GM19099 (cell line): Measurements from ENCODE around the gene NDUFS1.

Experiments
- POLR2A ChIP-seq: IDR thresholded peaks from 3 replicates; pipeline ENCODE4 v1.6.1; 2011; ENCODE audit warnings: low read depth; ENCODE audit not compliant: insufficient read length; ENCODE audit errors: extremely low read depth

NDUFS1 gene

DNA sequence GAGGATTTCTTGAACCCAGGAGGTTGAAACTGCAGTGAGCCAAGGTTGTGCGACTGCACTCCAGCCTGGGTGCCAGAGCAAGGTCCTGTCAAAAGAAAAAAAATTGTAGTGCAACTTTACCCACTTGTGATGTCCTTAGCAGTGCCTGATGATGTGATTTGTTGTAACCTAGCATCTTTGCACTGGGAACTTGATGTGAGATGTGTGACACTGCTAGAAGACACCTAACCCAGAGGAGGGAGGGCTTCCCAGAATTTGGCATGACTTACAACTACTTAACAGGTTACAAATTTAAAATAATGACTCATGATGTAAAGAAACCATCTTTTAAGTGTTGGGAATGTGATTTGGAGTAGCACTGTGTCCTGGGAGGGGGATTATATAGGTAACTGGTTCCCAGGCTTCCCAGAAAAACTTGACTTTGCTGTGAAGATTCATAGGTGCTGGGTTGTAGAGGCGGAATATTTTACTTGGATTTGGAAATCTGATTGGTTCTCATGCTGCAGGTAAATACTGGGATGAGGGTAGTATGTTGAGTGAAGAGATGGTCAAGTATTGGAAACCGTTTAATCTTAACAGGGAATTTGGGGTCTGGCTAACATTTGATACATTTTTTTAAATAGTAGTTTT, 4.1 kb upstream of the NDUFS1 start:
- TF ChIP-seq POLR2A = no peak

DNA sequence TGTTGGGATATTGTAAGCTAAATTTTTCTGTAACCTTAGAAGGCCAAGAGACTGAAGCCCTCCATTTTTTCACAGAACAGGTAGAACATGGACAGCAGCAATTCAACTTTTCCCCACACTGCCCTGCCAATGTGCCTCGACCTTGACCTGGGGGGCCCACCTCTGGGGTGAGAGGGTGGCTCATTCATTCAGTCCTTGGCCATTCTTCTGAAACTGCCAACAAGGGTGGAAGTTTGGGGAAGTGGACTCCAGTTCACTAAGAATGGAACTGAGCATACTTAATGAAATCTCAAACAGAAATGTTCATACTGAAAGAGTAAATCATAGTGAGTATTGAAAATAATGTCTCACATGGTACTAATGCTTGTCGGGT, 1.5 kb upstream of the NDUFS1 start:
- no peak for TF ChIP-seq POLR2A

DNA sequence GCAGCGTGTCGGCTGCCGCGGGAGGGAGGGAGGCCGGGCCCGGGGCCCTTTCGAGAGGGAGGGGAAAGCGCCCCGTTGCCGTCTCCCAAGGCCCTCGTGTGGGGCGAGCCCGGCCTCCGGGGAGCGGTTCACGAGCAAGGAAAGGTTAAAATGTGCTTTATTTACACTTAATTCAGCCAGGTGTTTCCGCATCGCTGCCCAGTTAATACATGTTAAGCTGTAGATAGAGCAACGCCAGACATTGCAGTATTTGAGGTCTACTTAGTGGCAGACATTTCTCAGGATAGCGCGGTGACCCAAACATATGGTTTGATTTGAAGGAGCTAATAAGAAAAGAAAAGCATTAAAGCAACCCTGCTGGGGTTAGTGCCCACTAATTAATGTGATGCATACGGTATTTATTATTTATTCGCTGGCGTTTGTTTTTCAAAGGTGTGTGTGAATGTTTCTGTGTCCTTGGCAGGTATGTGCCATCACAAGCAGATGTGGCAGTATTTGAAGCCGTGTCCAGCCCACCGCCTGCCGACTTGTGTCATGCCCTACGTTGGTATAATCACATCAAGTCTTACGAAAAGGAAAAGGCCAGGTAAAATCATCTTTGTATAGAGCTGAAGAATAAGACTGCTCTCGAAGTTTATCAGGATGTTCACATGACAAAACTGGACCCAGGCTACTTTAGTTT, 1.0 kb upstream of the NDUFS1 start:
- TF ChIP-seq POLR2A = no peak

DNA sequence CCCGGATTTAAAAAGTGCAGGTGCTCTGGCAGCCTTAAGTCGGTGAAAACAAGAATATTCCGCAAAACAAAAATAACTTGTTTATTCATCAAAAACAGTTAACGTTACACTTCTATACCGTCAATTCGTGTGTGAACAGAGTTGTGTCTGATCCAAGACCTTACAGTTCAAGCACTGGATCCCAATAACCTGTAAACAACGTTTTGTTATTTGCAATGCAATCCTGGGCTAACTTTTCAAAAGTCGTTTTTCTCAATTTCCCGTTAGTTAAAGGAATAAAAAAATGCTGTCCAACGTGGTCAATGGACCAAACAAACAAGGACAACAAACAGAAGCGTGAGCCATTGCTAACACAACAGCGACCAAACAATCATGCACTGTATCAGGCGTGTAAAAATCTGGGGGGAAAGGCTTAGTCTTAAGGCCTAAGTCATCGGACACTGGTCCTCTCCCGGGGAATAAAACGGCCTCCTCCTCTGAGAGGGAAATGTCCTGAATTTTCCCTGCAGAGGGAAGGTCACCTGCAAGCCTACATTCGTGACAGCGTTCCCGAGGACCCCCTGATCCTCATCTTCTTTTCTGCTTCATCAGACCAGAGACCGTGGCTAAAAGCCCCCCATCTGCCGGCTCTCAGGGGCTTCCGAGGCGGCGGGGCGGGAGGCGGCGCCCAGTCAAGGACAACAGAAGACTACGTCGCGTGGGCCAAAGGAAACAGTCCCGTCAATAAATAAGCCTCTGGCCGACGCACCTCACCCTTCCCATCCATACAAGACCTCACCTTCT, 490 bp downstream of the NDUFS1 start:
- TF ChIP-seq POLR2A = no peak

DNA sequence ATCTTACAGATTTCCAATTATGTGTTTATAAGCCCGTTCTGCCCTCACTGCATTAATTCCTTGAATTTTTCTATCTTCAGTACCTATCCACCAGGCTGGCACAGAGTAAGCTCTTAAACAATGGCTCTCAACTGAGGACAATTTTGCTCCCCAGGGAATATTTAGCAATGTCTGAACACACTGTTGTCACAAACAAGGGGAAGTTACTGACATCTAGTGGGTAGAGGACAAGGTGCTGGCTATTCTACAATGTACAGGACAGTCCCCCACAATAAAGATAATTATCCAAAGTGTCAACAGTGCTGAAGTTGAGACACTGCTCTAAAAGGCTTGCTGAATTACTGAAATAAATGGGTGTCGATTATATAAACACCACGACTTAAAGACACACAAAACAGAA, 5.0 kb downstream of the NDUFS1 start:
- TF ChIP-seq POLR2A = no peak

DNA sequence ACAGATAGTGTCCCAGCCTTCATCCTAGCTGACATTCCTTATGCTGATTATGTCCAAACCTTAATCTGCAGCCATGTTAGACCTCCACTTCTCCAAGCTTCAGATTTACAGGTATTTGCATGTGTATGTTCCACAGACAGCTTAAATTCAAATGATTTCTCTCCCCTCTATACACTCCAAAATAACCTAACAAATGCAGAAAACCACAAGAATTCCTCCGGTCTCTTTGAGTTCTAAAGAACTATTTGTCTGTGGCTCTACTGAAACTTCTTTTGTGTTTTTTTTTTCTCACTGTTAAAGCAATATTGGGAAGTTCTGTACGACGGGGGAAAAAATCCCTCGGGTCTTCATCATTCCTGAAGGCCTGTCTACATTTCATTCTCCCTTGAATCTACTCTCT, 8.6 kb downstream of the NDUFS1 start:
- no peak for TF ChIP-seq POLR2A

DNA sequence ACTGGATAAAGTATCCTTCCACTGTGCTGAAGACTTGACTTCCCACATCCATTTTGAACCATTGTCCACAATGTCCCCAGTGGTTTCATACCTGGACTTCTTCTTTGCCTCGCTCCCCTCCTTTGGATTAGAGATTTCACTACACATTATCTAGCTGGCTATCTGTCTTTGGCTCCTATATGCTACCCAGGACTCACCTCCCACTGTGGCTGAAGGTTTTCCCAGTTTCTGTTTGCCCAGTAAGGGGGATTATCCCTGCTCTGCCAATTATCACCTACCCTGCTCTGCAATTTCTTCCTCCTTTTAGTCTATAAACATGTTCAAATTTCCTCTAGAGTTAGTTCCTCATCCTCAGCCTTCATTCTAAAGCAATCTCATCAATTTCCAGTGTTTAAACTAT, 9.1 kb downstream of the NDUFS1 start:
- TF ChIP-seq POLR2A = no peak

DNA sequence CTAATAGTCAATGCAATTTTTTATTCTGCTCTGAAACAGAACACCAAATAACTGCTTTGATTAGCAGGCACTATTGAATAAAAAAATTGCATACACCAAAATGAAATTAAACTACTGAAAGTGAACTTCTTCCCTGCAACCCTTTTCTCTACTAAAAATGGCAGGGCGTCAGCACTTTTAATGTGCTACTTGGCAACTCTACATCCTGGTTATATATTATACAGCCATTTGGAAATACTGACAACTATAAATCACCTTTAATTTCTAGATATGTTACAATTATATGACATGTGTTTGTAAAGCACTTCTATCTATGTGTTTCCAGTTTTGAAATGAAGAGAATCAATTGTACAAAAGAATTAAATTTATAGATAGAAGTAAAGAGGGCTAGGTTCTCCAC, 9.9 kb downstream of the NDUFS1 start:
- no peak for TF ChIP-seq POLR2A

DNA sequence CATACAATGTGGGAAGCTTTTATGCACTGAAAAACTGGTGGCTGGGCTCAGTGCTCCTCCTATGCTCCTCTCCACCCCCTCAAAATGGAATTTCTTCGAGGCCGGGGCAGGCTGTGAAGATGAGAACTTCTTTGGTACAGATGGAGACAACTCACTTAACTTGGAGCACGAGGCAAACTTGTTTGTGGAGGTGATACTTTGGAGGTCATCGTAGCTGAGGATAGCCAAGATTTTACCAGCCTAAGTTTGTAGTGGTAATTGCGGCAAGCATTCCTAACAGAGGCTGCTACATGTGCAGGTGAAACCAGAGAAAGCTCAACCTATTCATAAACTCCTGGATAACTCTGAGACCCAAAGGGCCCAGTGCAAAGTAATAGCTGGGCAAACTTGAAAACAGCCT, 13.6 kb downstream of the NDUFS1 start:
- TF ChIP-seq POLR2A = no peak

DNA sequence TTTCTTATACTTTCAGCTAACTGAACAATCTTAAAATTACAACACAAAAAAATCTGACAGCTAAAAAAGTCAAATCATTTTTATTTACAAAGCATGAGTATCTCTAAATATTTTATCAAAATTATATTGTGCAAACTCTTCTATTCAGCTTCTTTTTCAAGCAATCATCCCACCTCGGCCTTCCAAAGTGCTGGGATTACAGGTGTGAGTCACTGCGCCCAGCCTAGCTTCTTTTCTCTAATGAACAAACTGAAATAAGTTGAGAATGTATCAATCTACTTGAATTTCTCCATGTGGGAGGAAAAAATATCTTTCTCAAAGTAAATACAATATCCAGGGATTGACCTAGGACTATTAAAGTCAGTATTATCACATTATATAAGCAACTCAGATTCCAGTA, 14.9 kb downstream of the NDUFS1 start:
- no peak for TF ChIP-seq POLR2A

DNA sequence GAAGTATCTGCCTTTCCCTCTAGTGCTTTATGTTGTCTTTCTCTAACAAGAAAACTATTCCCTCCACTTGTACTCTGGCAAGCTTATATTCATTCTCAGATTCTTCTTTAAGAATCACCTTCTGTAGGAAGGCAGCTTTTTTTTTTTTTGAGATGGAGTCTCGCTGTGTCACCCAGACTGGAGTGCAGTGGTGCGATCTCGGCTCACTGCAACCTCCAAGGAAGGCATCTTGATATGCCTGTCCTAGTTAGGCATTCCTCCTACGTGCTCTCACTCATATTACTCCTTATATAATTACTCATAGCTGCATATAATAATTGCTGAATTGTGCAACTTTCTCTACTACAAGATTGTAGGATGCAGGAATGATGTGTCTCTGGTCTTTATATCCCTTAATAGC, 15.8 kb downstream of the NDUFS1 start:
- no peak for TF ChIP-seq POLR2A

DNA sequence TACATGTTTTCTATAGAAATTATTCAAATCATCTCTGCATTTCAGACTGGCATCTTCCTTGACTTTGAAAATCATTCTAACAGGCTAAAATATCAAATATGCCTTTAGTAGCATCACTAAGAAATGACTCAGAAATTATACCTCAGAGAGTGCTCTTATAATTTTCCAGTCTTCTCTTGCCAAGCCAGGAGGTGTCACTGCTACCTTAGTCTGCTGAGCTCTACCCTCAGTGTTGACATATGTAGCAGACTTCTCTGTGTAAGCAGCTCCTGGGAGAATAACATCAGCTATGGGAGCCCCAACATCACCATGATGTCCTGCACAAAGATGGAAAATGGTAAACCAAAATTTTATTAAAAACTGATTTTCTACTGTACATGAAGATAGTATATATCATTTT, 31.6 kb downstream of the NDUFS1 start:
- TF ChIP-seq POLR2A = no peak

DNA sequence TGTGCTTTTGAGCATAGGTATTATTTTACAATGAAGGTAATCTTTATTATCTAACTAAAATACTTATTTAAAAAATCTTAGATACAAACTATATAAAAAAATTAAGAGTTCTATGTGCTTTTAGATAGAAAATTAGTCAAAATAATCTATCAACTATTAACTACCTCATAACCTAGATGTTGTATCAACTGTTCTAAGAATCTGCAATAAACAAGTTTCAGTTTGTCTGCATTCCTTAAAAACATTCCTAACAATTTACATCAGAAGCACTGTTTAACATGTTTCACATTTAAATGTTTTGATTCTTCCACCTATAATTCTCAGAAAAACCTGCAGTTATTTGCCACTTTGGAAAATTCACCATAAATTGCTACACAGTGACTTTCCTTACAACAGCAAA, 33.3 kb downstream of the NDUFS1 start:
- TF ChIP-seq POLR2A = no peak

DNA sequence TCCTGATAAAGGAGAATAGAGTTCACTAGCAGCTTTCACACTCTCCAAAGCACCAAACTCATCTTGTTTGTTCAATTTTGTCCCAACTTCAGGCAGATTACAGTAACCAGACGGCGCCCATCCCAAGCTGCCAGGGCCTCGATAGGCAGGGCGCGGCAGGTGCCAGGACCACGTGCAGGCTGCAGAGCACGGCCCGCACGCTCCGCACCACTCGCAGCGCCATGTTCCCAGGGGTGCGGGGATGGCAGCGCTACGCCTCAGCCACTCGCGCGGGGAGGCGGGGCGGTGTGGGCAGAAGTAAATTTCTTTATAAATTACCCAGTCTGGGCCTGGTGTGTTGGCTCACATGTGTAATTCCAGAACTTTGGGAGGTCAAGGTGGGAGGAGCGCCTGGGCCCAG, 43.0 kb downstream of the NDUFS1 start:
- TF ChIP-seq POLR2A = no peak

DNA sequence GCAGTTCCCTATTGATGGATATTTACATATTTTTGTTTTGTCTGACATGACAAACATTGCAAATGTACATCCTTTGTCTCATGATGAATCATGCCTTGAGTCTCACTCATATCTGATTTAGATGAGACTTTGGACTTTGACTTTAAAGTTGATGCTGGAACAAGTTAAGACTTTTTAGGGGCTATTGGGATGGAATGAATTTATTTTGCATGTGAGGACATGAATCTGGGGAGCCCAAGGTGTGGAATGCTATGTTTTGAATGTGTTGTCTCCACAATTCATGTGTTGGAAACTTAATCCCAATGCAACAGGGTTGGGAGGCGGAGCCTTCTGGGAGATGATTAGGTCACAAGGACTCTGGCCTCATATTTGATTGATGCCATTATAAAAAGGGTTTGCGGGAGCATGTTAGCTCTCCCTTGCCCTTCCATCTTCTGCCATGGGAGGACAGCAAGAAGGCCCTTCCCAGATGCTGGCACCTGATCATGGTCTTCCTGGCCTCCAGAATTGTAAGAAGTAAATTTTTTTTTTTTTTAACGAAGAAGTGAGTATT, 44.1 kb downstream of the NDUFS1 start:
- TF ChIP-seq POLR2A = no peak
